Upper lobe of left lung (tissue), 4 donors: ENCODE data around the gene WSB2.

Source experiments
- CTCF ChIP-seq, 6 experiments: fragments of 450-650 bp in 4 of 6; fragments of 200-600 bp in 2 of 6; sonication (generic) in 2 of 6; IDR thresholded peaks; one replicate each; pipeline ENCODE4 v1.5.1; 2016 to 2019; ENCODE audit warnings: antibody characterized with exemption in 6 of 6
- POLR2A ChIP-seq, 4 donors: fragments of 450-650 bp; IDR thresholded peaks; one replicate each; pipeline ENCODE4 v1.5.1; 2016 to 2017; ENCODE audit warnings: antibody characterized with exemption in 4 of 4, mild to moderate bottlenecking in 2 of 4

GRCh38 chr12:118044075-118044474, 16.9 kb downstream of the WSB2 start:
- no peak for TF ChIP-seq CTCF (IDR thresholded peaks at IDR 0.05)
- no peak for TF ChIP-seq POLR2A (IDR thresholded peaks at IDR 0.05)
